GM23338 (cell line): Measurements from ENCODE around the gene SEMA7A. TPM values are rescaled to one million over a fixed set of nuclear protein-coding genes. Genes with fewer than 3 reads are reported as not detected.

ENCODE experiments used
- ATAC-seq: fragments of 200-7000 bp; cut with Tn5 transposase; 3 replicates; pipeline ENCODE4 v1.9.1; 2020
- DNase-seq: peaks from one replicate; pipeline ENCODE4 v3.0.0-alpha.2; 2015; ENCODE audit warnings: low spot score
- H2AFZ ChIP-seq: fragments of 200-600 bp; sonication (generic); 2 replicates; pipeline ENCODE4 v1.8.0; 2016; ENCODE audit warnings: antibody characterized with exemption, mild to moderate bottlenecking, moderate library complexity
- H3F3A ChIP-seq: fragments of 200-600 bp; sonication (generic); replicated peaks from 2 replicates; pipeline ENCODE4 v1.8.0; 2017; ENCODE audit warnings: antibody characterized with exemption, mixed run types, low read depth
- H3K27ac ChIP-seq: fragments of 200-600 bp; sonication (generic); 2 replicates; pipeline ENCODE4 v1.6.1; 2016; ENCODE audit warnings: low read depth
- H3K27me3 ChIP-seq: fragments of 200-600 bp; sonication (generic); 2 replicates; pipeline ENCODE4 v1.8.0; 2016; ENCODE audit warnings: mild to moderate bottlenecking, mixed run types, moderate library complexity; ENCODE audit not compliant: insufficient read depth
- H3K36me3 ChIP-seq: fragments of 200-600 bp; sonication (generic); 2 replicates; pipeline ENCODE4 v1.8.0; 2016; ENCODE audit warnings: mild to moderate bottlenecking; ENCODE audit not compliant: insufficient read depth
- H3K4me1 ChIP-seq: fragments of 200-600 bp; sonication (generic); 2 replicates; pipeline ENCODE4 v1.8.0; 2016; ENCODE audit warnings: mild to moderate bottlenecking, moderate library complexity; ENCODE audit not compliant: insufficient read depth
- H3K4me2 ChIP-seq: fragments of 200-600 bp; sonication (generic); 2 replicates; pipeline ENCODE4 v1.7.1; 2017; ENCODE audit warnings: mixed run types
- H3K4me3 ChIP-seq: fragments of 200-600 bp; sonication (generic); 2 replicates; pipeline ENCODE4 v1.6.1; 2016; ENCODE audit warnings: mixed run types
- H3K79me2 ChIP-seq: fragments of 200-600 bp; sonication (generic); replicated peaks from 2 replicates; pipeline ENCODE4 v1.8.0; 2017; ENCODE audit warnings: mild to moderate bottlenecking; ENCODE audit not compliant: insufficient read depth
- H3K9me2 ChIP-seq: fragments of 200-600 bp; sonication (generic); 2 replicates; pipeline ENCODE4 v1.8.0; 2017; ENCODE audit not compliant: insufficient read depth
- H4K20me1 ChIP-seq: fragments of 200-600 bp; sonication (generic); replicated peaks from 2 replicates; pipeline ENCODE4 v1.8.0; 2017; ENCODE audit warnings: mild to moderate bottlenecking; ENCODE audit not compliant: insufficient read depth
- H3K27ac Mint-ChIP-seq: 2 replicates; pipeline ENCODE4 v1.8.0; 2020; ENCODE audit warnings: inconsistent platforms, mild to moderate bottlenecking, moderate library complexity, mixed read lengths
- H3K27me3 Mint-ChIP-seq: 3 replicates; pipeline ENCODE4 v1.8.0; 2022; ENCODE audit warnings: low read depth, mild to moderate bottlenecking, moderate library complexity, mixed read lengths, inconsistent platforms; ENCODE audit not compliant: insufficient read depth, poor library complexity
- H3K36me3 Mint-ChIP-seq: 3 replicates; pipeline ENCODE4 v1.8.0; 2021; ENCODE audit warnings: low read depth, mild to moderate bottlenecking, inconsistent platforms, moderate library complexity, mixed read lengths
- H3K4me1 Mint-ChIP-seq: 3 replicates; pipeline ENCODE4 v1.8.0; 2020; ENCODE audit warnings: mild to moderate bottlenecking, inconsistent platforms, mixed read lengths
- H3K4me3 Mint-ChIP-seq: 3 replicates; pipeline ENCODE4 v1.8.0; 2021; ENCODE audit warnings: moderate library complexity, mild to moderate bottlenecking, inconsistent platforms, mixed read lengths
- H3K9me3 Mint-ChIP-seq: 3 replicates; pipeline ENCODE4 v1.8.0; 2020; ENCODE audit warnings: moderate library complexity, mild to moderate bottlenecking, inconsistent platforms, mixed read lengths
- CREB1 ChIP-seq: fragments of 250-450 bp; sonication (Bioruptor Pico); IDR thresholded peaks from 2 replicates; pipeline ENCODE4 v1.5.0; 2020; ENCODE audit warnings: low read depth, mild to moderate bottlenecking, moderate library complexity
- CTCF ChIP-seq, 2 experiments: fragments of 200-600 bp in 1 of 2; sonication (generic) in 1 of 2; conservative IDR thresholded peaks; 2 replicates each; pipeline versions ENCODE4 v1.5.1 to v1.6.1; 2016 to 2017; ENCODE audit warnings: antibody characterized with exemption in 2 of 2, low read depth in 2 of 2, mild to moderate bottlenecking in 2 of 2, moderate library complexity in 1 of 2
- ETS1 ChIP-seq: IDR thresholded peaks from 2 replicates; pipeline ENCODE4 v1.6.1; 2016; ENCODE audit warnings: antibody characterized with exemption
- EZH2 ChIP-seq: fragments of 200-600 bp; sonication (generic); IDR thresholded peaks from one replicate; pipeline ENCODE4 v1.8.0; 2017; ENCODE audit warnings: antibody characterized with exemption, mild to moderate bottlenecking, low read depth; ENCODE audit not compliant: unreplicated experiment
- EZH2phosphoT487 ChIP-seq: fragments of 200-600 bp; sonication (generic); IDR thresholded peaks from one replicate; pipeline ENCODE4 v1.8.1; 2018; ENCODE audit warnings: antibody characterized with exemption; ENCODE audit not compliant: unreplicated experiment
- JUNB ChIP-seq: IDR thresholded peaks from one replicate; pipeline ENCODE4 v1.6.1; 2016; ENCODE audit warnings: antibody characterized with exemption; ENCODE audit not compliant: unreplicated experiment
- NANOG ChIP-seq: IDR thresholded peaks from 2 replicates; pipeline ENCODE4 v1.6.1; 2016; ENCODE audit warnings: antibody characterized with exemption, borderline replicate concordance
- POLR2AphosphoS5 ChIP-seq: IDR thresholded peaks from 2 replicates; pipeline ENCODE4 v1.6.1; 2016; ENCODE audit warnings: antibody characterized with exemption, low read depth
- REST ChIP-seq: IDR thresholded peaks from one replicate; pipeline ENCODE4 v1.6.1; 2018; ENCODE audit warnings: antibody characterized with exemption; ENCODE audit not compliant: unreplicated experiment
- STAT1 ChIP-seq: IDR thresholded peaks from one replicate; pipeline ENCODE4 v1.6.1; 2016; ENCODE audit warnings: antibody characterized with exemption; ENCODE audit not compliant: unreplicated experiment
- ZNF331 ChIP-seq: fragments of 250-450 bp; sonication (Bioruptor Pico); IDR thresholded peaks from 2 replicates; pipeline ENCODE4 v1.5.0; 2020; ENCODE audit warnings: low read depth, mild to moderate bottlenecking, moderate library complexity
- polyA plus RNA-seq: library from polyadenylated mRNA; unstranded; fragments of >200 nt; fragmentation: Nextera tagmentation; extraction: Ambion mirVana; gene quantifications from 2 replicates; pipeline ENCODE4 v1.2.1, GENCODE V29; 2016
- total RNA-seq: library from RNA; depleted of rRNA; stranded (reverse); fragments of >200 nt; shearing (Covaris generic); gene quantifications from 2 replicates; pipeline ENCODE4 v1.2.3, GENCODE V29; 2014

Gene SEMA7A
- total and polyA plus RNA-seq, 2 experiments from 2014 or later: 2.0 to 14.1 TPM

- TF ChIP-seq REST: no peak
- no peak for TF ChIP-seq JUNB
- TF ChIP-seq EZH2: no peak
- TF ChIP-seq ETS1: no peak
- no peak for TF ChIP-seq STAT1
- TF ChIP-seq NANOG: no peak
- TF ChIP-seq POLR2AphosphoS5: no peak
- TF ChIP-seq CTCF (conservative IDR thresholded peaks at IDR 0.05; ENCODE audit: low read depth in 2 of 2): no peak
Measured at GRCh38 chr15:74377831-74378766, 55.7 kb downstream of the SEMA7A start (continued).

GRCh38 chr15:74376825-74377581, 56.8 kb downstream of the SEMA7A start:
- Histone ChIP-seq H2AFZ (no peak overlapping the region), H3K27me3 (no peaks in the 10 kb centered on the region), H3K9me2 (no peaks in the 10 kb centered on the region), H3K4me3 (no peak overlapping the region), H3K4me1 (peaks cover 9% of the 10 kb centered on the region), H3K79me2 (no peaks in the 10 kb centered on the region), H3F3A (no peaks in the 10 kb centered on the region; the same call in 1 of the 2 replicates), H4K20me1 (no peaks in the 10 kb centered on the region), H3K4me2 (no peak overlapping the region), H3K27ac (no peak overlapping the region), H3K36me3 (no peaks in the 10 kb centered on the region)
- Mint-ChIP-seq H3K36me3 (no peaks in the 10 kb centered on the region), H3K27ac (no peak overlapping the region), H3K4me1 (peaks cover 15% of the 10 kb centered on the region), H3K4me3 (no peak overlapping the region), H3K27me3 (peaks cover 19% of the 10 kb centered on the region), H3K9me3 (no peaks in the 10 kb centered on the region)
- DNase-seq (no peak), ATAC-seq (no peak)
- TF ChIP-seq CREB1 (CRISPR knock-in tag) (no peak), ETS1 (no peak), EZH2 (no peak), NANOG (no peak), ZNF331 (CRISPR knock-in tag) (no peak), CTCF (conservative IDR thresholded peaks at IDR 0.05; ENCODE audit: low read depth in 2 of 2) (no peak), EZH2phosphoT487 (no peak)
